Activated CD4-positive, alpha-beta T cell treated with anti-CD3 and anti-CD28 coated beads, Interleukin-10, Interleukin-2, amounts not matched to agents 100 ng/mL and 50 ng/mL, durations not matched to agents 16 hours and 8 hours (primary cell): ENCODE results near the gene POGZ.

ENCODE experiments used
- DNase-seq: peaks from one replicate; pipeline ENCODE4 v3.0.0-alpha.2; 2020

POGZ gene

GRCh38 chr1:151459331-151460046 is at the start of gene POGZ:
Gene POGZ, minus strand, starts transcription at chr1:151459494. Its CDS starts 17,290 bp downstream, at chr1:151442204.
- DNase-seq: peak; percentile 96

- no peak for DNase-seq
Observed at GRCh38 chr1:151508833-151509232, 49.5 kb upstream of the POGZ start.

- DNase-seq: no peak
Observed at GRCh38 chr1:151504759-151505158, 45.5 kb upstream of the POGZ start.

GRCh38 chr1:151504252-151504651 is 45.0 kb upstream of the POGZ start:
- DNase-seq: no peak

GRCh38 chr1:151502859-151503780 is 43.8 kb upstream of the POGZ start:
- DNase-seq: peak; percentile 5

- DNase-seq: no peak
Observed at GRCh38 chr1:151502035-151502700, 42.9 kb upstream of the POGZ start.

GRCh38 chr1:151501474-151501873 is 42.2 kb upstream of the POGZ start:
- no peak for DNase-seq

- no peak for DNase-seq
Observed at GRCh38 chr1:151499930-151500329, 40.6 kb upstream of the POGZ start.

- DNase-seq: no peak
Observed at GRCh38 chr1:151499365-151499764, 40.1 kb upstream of the POGZ start.

GRCh38 chr1:151495316-151495715 is 36.0 kb upstream of the POGZ start:
- DNase-seq: no peak

GRCh38 chr1:151494741-151495281 is 35.5 kb upstream of the POGZ start:
- peak; percentile 39 for DNase-seq

GRCh38 chr1:151493042-151493441 is 33.7 kb upstream of the POGZ start:
- DNase-seq: no peak

GRCh38 chr1:151492120-151492519 is 32.8 kb upstream of the POGZ start:
- no peak for DNase-seq

GRCh38 chr1:151491641-151492040 is 32.3 kb upstream of the POGZ start:
- no peak for DNase-seq

- DNase-seq: no peak
Observed at GRCh38 chr1:151486557-151486956, 27.3 kb upstream of the POGZ start.

- DNase-seq: no peak
Observed at GRCh38 chr1:151485685-151486255, 26.5 kb upstream of the POGZ start.

GRCh38 chr1:151482017-151482416 is 22.7 kb upstream of the POGZ start:
- DNase-seq: no peak

- no peak for DNase-seq
Observed at GRCh38 chr1:151479462-151479861, 20.2 kb upstream of the POGZ start.

GRCh38 chr1:151478923-151479322 is 19.6 kb upstream of the POGZ start:
- no peak for DNase-seq

GRCh38 chr1:151478140-151478812 is 19.0 kb upstream of the POGZ start:
- DNase-seq: no peak

- no peak for DNase-seq
Observed at GRCh38 chr1:151477066-151477465, 17.8 kb upstream of the POGZ start.

GRCh38 chr1:151476083-151476482 is 16.8 kb upstream of the POGZ start:
- DNase-seq: no peak
